ENCODE measurements around the gene SMARCE1.

The SMARCE1 gene

DNA sequence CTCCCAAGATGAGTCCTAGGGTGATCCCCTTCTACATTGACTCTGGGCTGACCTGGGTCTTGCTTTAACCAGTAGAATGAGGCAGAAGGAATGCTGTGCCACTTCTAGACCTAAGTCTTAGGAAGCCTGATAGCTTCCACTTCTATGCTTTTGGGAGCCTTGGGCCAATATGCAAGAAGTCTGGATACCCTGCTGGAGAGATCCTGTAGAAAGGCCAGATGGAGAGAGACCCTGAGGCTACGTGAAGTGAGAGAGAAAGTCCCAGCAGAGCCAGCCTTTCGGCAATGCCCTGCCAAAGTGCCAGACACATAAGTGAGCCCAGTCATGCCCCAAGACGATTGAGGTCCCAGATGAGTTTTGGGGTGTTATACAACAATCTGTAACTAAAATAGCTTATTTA, 15.6 kb upstream of the SMARCE1 start:
- H3K4me1 ChIP-seq (ENCODE audit: low read length): no peaks in the 10 kb centered on the region
- H3K27ac ChIP-seq (ENCODE audit: low read length): no peak overlapping the region
- H3K4me2 ChIP-seq (ENCODE audit: low read depth, low read length): no peak overlapping the region
- no peak overlapping the region for H2AFZ ChIP-seq (ENCODE audit: low read length)
- H3K79me2 ChIP-seq (ENCODE audit: low read length): no peaks in the 10 kb centered on the region
- no peak overlapping the region for H3K4me3 ChIP-seq (ENCODE audit: low read length)
- no peaks in the 10 kb centered on the region for H4K20me1 ChIP-seq (ENCODE audit: insufficient read depth, low read length)
- H3K9me2 ChIP-seq (replicated peaks; ENCODE audit: insufficient read depth, low read length): no peaks in the 10 kb centered on the region
- DNase-seq: no peak
- H3K9ac ChIP-seq (ENCODE audit: low read length): no peak overlapping the region
- no peaks in the 10 kb centered on the region for H3K27me3 ChIP-seq (replicated peaks; ENCODE audit: insufficient read depth, low read length)
- H3K36me3 ChIP-seq (replicated peaks; ENCODE audit: insufficient read depth, low read length): no peaks in the 10 kb centered on the region
- TF ChIP-seq, protein P1, sequence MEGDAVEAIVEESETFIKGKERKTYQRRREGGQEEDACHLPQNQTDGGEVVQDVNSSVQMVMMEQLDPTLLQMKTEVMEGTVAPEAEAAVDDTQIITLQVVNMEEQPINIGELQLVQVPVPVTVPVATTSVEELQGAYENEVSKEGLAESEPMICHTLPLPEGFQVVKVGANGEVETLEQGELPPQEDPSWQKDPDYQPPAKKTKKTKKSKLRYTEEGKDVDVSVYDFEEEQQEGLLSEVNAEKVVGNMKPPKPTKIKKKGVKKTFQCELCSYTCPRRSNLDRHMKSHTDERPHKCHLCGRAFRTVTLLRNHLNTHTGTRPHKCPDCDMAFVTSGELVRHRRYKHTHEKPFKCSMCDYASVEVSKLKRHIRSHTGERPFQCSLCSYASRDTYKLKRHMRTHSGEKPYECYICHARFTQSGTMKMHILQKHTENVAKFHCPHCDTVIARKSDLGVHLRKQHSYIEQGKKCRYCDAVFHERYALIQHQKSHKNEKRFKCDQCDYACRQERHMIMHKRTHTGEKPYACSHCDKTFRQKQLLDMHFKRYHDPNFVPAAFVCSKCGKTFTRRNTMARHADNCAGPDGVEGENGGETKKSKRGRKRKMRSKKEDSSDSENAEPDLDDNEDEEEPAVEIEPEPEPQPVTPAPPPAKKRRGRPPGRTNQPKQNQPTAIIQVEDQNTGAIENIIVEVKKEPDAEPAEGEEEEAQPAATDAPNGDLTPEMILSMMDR (IDR thresholded peaks at IDR 0.05; ENCODE audit: low read length): no peak
- TF ChIP-seq EZH2phosphoT487 (IDR thresholded peaks at IDR 0.05; ENCODE audit: low read length) (no peak), EZH2 (optimal IDR thresholded peaks at IDR 0.05; ENCODE audit: low read depth, low read length) (no peak)
- no peaks in the 10 kb centered on the region for H3F3A ChIP-seq (ENCODE audit: insufficient read depth, low read length)
- H3K9me3 ChIP-seq (replicated peaks; ENCODE audit: insufficient read depth, low read length): no peaks in the 10 kb centered on the region

DNA sequence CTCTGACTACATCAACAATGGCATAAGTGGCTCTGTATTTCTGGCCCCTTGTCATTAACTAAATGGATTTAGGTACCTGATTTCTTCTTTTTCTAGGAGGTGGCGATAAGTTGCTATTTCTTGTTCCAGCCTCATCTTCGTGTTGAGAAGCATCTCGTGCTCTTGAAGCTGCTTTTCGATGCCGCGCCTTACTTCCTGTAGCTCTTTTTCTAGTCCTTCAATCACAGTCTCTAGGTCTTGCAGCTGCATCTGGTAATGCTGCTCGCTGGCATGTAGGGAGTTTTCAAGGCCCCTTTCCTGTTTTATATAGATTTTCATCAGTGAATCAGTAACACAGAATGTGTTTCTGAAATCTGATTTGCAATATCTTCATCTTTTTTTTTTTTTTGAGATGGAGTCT, 12.3 kb upstream of the SMARCE1 start:
- Histone ChIP-seq H3K9ac (ENCODE audit: low read length) (no peak overlapping the region), H3K27me3 (replicated peaks; ENCODE audit: insufficient read depth, low read length) (no peaks in the 10 kb centered on the region), H4K20me1 (ENCODE audit: insufficient read depth, low read length) (no peaks in the 10 kb centered on the region), H3K79me2 (ENCODE audit: low read length) (no peaks in the 10 kb centered on the region), H2AFZ (ENCODE audit: low read length) (no peak overlapping the region), H3K36me3 (replicated peaks; ENCODE audit: insufficient read depth, low read length) (no peaks in the 10 kb centered on the region), H3K4me3 (ENCODE audit: low read length) (no peak overlapping the region), H3K9me2 (replicated peaks; ENCODE audit: insufficient read depth, low read length) (no peaks in the 10 kb centered on the region), H3K4me1 (ENCODE audit: low read length) (no peaks in the 10 kb centered on the region), H3K4me2 (ENCODE audit: low read depth, low read length) (no peak overlapping the region), H3F3A (ENCODE audit: insufficient read depth, low read length) (no peaks in the 10 kb centered on the region), H3K9me3 (replicated peaks; ENCODE audit: insufficient read depth, low read length) (no peaks in the 10 kb centered on the region), H3K27ac (ENCODE audit: low read length) (no peak overlapping the region)
- TF ChIP-seq EZH2 (optimal IDR thresholded peaks at IDR 0.05; ENCODE audit: low read depth, low read length): no peak
- TF ChIP-seq, protein P1 (IDR thresholded peaks at IDR 0.05; ENCODE audit: low read length): no peak
- no peak for TF ChIP-seq EZH2phosphoT487 (IDR thresholded peaks at IDR 0.05; ENCODE audit: low read length)
- no peak for DNase-seq

DNA sequence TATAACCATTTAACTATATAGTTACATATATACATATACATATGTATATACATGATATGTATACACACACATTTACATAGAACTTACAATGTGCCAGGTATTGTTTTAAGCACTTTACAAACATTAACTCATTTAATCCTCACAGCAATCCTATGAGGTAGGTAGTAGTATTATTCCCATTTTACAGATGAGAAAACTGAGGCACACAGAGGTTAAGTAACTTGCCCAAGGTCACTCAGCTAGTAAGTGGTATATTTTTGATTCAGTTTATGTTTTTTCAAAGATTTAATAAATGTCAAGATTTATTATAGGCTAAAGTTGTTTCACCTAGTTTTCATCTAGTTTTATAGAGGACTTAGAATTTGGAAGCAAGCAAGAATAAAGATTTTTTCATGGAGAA, 10.8 kb upstream of the SMARCE1 start:
- Histone ChIP-seq H3K79me2 (ENCODE audit: low read length) (no peaks in the 10 kb centered on the region), H3F3A (ENCODE audit: insufficient read depth, low read length) (no peaks in the 10 kb centered on the region), H3K36me3 (replicated peaks; ENCODE audit: insufficient read depth, low read length) (no peaks in the 10 kb centered on the region), H3K9me2 (replicated peaks; ENCODE audit: insufficient read depth, low read length) (no peaks in the 10 kb centered on the region), H3K9me3 (replicated peaks; ENCODE audit: insufficient read depth, low read length) (no peaks in the 10 kb centered on the region), H3K4me3 (ENCODE audit: low read length) (no peak overlapping the region), H4K20me1 (ENCODE audit: insufficient read depth, low read length) (no peaks in the 10 kb centered on the region), H3K4me2 (ENCODE audit: low read depth, low read length) (no peak overlapping the region), H3K27ac (ENCODE audit: low read length) (no peak overlapping the region), H3K4me1 (ENCODE audit: low read length) (no peaks in the 10 kb centered on the region), H3K27me3 (replicated peaks; ENCODE audit: insufficient read depth, low read length) (no peaks in the 10 kb centered on the region), H3K9ac (ENCODE audit: low read length) (no peak overlapping the region), H2AFZ (ENCODE audit: low read length) (no peak overlapping the region)
- DNase-seq: no peak
- TF ChIP-seq EZH2phosphoT487 (IDR thresholded peaks at IDR 0.05; ENCODE audit: low read length): no peak
- TF ChIP-seq EZH2 (optimal IDR thresholded peaks at IDR 0.05; ENCODE audit: low read depth, low read length): no peak
- TF ChIP-seq, protein P1 (IDR thresholded peaks at IDR 0.05; ENCODE audit: low read length): no peak

All from MM.1S (cell line).